Measurements from ENCODE around the gene HIGD1C.

- TF ChIP-seq, protein P1, sequence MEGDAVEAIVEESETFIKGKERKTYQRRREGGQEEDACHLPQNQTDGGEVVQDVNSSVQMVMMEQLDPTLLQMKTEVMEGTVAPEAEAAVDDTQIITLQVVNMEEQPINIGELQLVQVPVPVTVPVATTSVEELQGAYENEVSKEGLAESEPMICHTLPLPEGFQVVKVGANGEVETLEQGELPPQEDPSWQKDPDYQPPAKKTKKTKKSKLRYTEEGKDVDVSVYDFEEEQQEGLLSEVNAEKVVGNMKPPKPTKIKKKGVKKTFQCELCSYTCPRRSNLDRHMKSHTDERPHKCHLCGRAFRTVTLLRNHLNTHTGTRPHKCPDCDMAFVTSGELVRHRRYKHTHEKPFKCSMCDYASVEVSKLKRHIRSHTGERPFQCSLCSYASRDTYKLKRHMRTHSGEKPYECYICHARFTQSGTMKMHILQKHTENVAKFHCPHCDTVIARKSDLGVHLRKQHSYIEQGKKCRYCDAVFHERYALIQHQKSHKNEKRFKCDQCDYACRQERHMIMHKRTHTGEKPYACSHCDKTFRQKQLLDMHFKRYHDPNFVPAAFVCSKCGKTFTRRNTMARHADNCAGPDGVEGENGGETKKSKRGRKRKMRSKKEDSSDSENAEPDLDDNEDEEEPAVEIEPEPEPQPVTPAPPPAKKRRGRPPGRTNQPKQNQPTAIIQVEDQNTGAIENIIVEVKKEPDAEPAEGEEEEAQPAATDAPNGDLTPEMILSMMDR (IDR thresholded peaks at IDR 0.05), result no peak
- no peak for TF ChIP-seq POLR2A (IDR thresholded peaks at IDR 0.05)
- TF ChIP-seq POLR2AphosphoS5 (IDR thresholded peaks at IDR 0.05), result no peak
Measured at GRCh38 chr12:50980545-50980944, 28.2 kb downstream of the HIGD1C start.
